ENCODE data around the gene RBBP8NL. TPM values are rescaled to one million over a fixed set of nuclear protein-coding genes. Genes with fewer than 3 reads are reported as not detected.

Gene RBBP8NL
- total RNA-seq, 1 experiment from 2014 or later = not detected

GRCh38 chr20:62433658-62434497 lies 6.5 kb upstream of the RBBP8NL start:
- CTCF ChIA-PET = no interaction called here
- no TSS peak for BruUV-seq (replicated peaks)
- POLR2A ChIA-PET (ENCODE audit: low non-redundant PET) = no interaction called here
- no peaks in the 10 kb centered on the region for H3K9me3 ChIP-seq (ENCODE audit: low read depth, low read length, poor library complexity, severe bottlenecking)
- no peak overlapping the region for H3K4me3 ChIP-seq (ENCODE audit: low read depth, low read length, poor library complexity, severe bottlenecking)
- H3K27me3 ChIP-seq (replicated peaks; ENCODE audit: insufficient read depth, low read depth, low read length, poor library complexity) = peaks cover 67% of the 10 kb centered on the region
- no peak for DNase-seq (ENCODE audit: low spot score)
- no peaks in the 10 kb centered on the region for H3K4me1 ChIP-seq (ENCODE audit: insufficient read depth, low read length, poor library complexity, severe bottlenecking)
- intact Hi-C loops (cut with micrococcal nuclease; ENCODE audit: unreplicated experiment) = no loop called here
- H3K27ac ChIP-seq (ENCODE audit: low read depth, low read length, poor library complexity, severe bottlenecking) = no peak overlapping the region
- no peaks in the 10 kb centered on the region for H3K36me3 ChIP-seq (ENCODE audit: insufficient read depth, low read length, poor library complexity, severe bottlenecking)
- TF ChIP-seq EZH2 (IDR thresholded peaks at IDR 0.05; ENCODE audit: borderline replicate concordance, low read depth, low read length, poor library complexity, severe bottlenecking) = no peak
- TF ChIP-seq CTCF (conservative IDR thresholded peaks at IDR 0.05; ENCODE audit: low read depth, low read length) = no peak

- BruUV-seq (replicated peaks) = no TSS peak
- Histone ChIP-seq H3K9me3 (ENCODE audit: low read depth, low read length, poor library complexity, severe bottlenecking) (no peaks in the 10 kb centered on the region), H3K4me3 (ENCODE audit: low read depth, low read length, poor library complexity, severe bottlenecking) (no peak overlapping the region), H3K4me1 (ENCODE audit: insufficient read depth, low read length, poor library complexity, severe bottlenecking) (no peaks in the 10 kb centered on the region), H3K27ac (ENCODE audit: low read depth, low read length, poor library complexity, severe bottlenecking) (no peak overlapping the region), H3K36me3 (ENCODE audit: insufficient read depth, low read length, poor library complexity, severe bottlenecking) (no peaks in the 10 kb centered on the region), H3K27me3 (replicated peaks; ENCODE audit: insufficient read depth, low read depth, low read length, poor library complexity) (peaks cover 45% of the 10 kb centered on the region)
- ChIA-PET POLR2A (ENCODE audit: low non-redundant PET) (no interaction called here), CTCF (no interaction called here)
- DNase-seq (ENCODE audit: low spot score) = no peak
- intact Hi-C loops (cut with micrococcal nuclease; ENCODE audit: unreplicated experiment) = no loop called here
- TF ChIP-seq CTCF (conservative IDR thresholded peaks at IDR 0.05; ENCODE audit: low read depth, low read length) (no peak), EZH2 (IDR thresholded peaks at IDR 0.05; ENCODE audit: borderline replicate concordance, low read depth, low read length, poor library complexity, severe bottlenecking) (no peak)
Observed at GRCh38 chr20:62430866-62431447, 3.6 kb upstream of the RBBP8NL start.

- Histone ChIP-seq H3K27me3 (replicated peaks; ENCODE audit: insufficient read depth, low read depth, low read length, poor library complexity) (peaks cover 39% of the 10 kb centered on the region), H3K36me3 (ENCODE audit: insufficient read depth, low read length, poor library complexity, severe bottlenecking) (no peaks in the 10 kb centered on the region), H3K9me3 (ENCODE audit: low read depth, low read length, poor library complexity, severe bottlenecking) (no peaks in the 10 kb centered on the region), H3K27ac (ENCODE audit: low read depth, low read length, poor library complexity, severe bottlenecking) (no peak overlapping the region), H3K4me3 (ENCODE audit: low read depth, low read length, poor library complexity, severe bottlenecking) (no peak overlapping the region), H3K4me1 (ENCODE audit: insufficient read depth, low read length, poor library complexity, severe bottlenecking) (no peaks in the 10 kb centered on the region)
- POLR2A ChIA-PET (ENCODE audit: low non-redundant PET) = no interaction called here
- intact Hi-C loops (cut with micrococcal nuclease; ENCODE audit: unreplicated experiment) = no loop called here
- CTCF ChIA-PET = no interaction called here
- DNase-seq (ENCODE audit: low spot score) = no peak
- TF ChIP-seq CTCF (conservative IDR thresholded peaks at IDR 0.05; ENCODE audit: low read depth, low read length) (no peak), EZH2 (IDR thresholded peaks at IDR 0.05; ENCODE audit: borderline replicate concordance, low read depth, low read length, poor library complexity, severe bottlenecking) (no peak)
- BruUV-seq (replicated peaks) = no TSS peak
Observed at GRCh38 chr20:62430311-62430853, 3.0 kb upstream of the RBBP8NL start.
